Measurements from ENCODE around the gene ATG10. TPM values are rescaled to one million over a fixed set of nuclear protein-coding genes. Genes with fewer than 3 reads are reported as not detected.

Gene ATG10
- total and polyA plus RNA-seq, 2 of the 8 experiments (the other 6 are each of a cell fraction or from before 2014, with no cell fraction given) = 3.7 to 8.8 TPM

DNA sequence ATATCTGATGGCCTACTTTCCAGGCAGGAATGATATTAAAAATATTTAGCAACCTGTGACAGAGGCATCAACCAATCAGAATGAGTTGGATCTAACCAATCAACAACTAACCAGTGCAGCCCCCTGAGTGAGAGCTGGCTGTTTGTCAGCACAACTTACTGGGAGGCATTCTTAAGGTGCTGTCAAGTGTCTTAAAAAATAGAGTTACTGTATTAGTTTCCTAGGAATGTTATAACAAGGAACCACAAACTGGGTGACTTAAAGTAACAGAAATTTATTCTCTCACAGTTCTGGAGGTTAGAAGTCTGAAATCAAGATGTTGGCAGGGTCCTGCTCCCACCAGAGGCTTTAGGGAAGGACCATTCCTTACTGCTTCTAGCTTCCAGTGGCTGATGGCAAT lies 85.2 kb downstream of the ATG10 start:
- Histone ChIP-seq H3K27ac (ENCODE audit: low read depth, low read length) (no peak overlapping the region), H4K8ac (ENCODE audit: extremely low read depth, insufficient read depth, low read length) (no peak overlapping the region), H3K23me2 (ENCODE audit: low read depth, low read length) (no peaks in the 10 kb centered on the region), H4K20me1 (replicated peaks in 1 of 2; ENCODE audit: control insufficient read depth in 1 of 2, insufficient read depth in 2 of 2, low read length in 2 of 2) (no peaks in the 10 kb centered on the region), H2BK120ac (replicated peaks; ENCODE audit: low read depth, low read length) (no peak overlapping the region), H3K36me3 (ENCODE audit: control insufficient read depth in 2 of 4, insufficient read depth in 4 of 4, low read length in 3 of 4) (no peaks in the 10 kb centered on the region), H2BK5ac (ENCODE audit: low read depth, low read length) (no peak overlapping the region), H3K56ac (replicated peaks; ENCODE audit: insufficient read length, low read depth, low read length) (no peak overlapping the region), H3K79me1 (ENCODE audit: low read depth, low read length) (no peaks in the 10 kb centered on the region), H3K14ac (ENCODE audit: insufficient read length) (no peak overlapping the region), H4K5ac (ENCODE audit: insufficient read length, low read depth, low read length) (no peak overlapping the region), H3K4me3 (ENCODE audit: extremely low read depth in 1 of 4, insufficient read depth in 2 of 4, low read depth in 3 of 4, low read length in 4 of 4) (no peak overlapping the region), H3K79me2 (ENCODE audit: control insufficient read depth in 1 of 2, insufficient read depth in 2 of 2, low read length in 2 of 2) (no peaks in the 10 kb centered on the region), H2AFZ (ENCODE audit: low read length) (no peak overlapping the region), H2AK5ac (ENCODE audit: low read depth, low read length) (no peak overlapping the region), H3K18ac (ENCODE audit: extremely low read depth, low read length) (no peak overlapping the region), H3K27me3 (replicated peaks in 1 of 4; ENCODE audit: control insufficient read depth in 3 of 4, extremely low read depth in 1 of 4, insufficient read depth in 3 of 4, low read length in 3 of 4) (no peaks in the 10 kb centered on the region), H2BK20ac (ENCODE audit: low read length) (no peak overlapping the region), H3K4ac (replicated peaks; ENCODE audit: insufficient read length, low read depth, low read length) (no peak overlapping the region), H2BK15ac (ENCODE audit: low read length) (no peak overlapping the region), H4K91ac (replicated peaks; ENCODE audit: insufficient read length, low read length) (no peak overlapping the region), H3K9ac (replicated peaks in 1 of 4; ENCODE audit: extremely low read depth in 1 of 4, low read depth in 3 of 4, low read length in 3 of 4) (no peak overlapping the region), H3K4me2 (ENCODE audit: insufficient read depth in 1 of 2, low read depth in 2 of 2, low read length in 2 of 2) (no peak overlapping the region), H3K9me3 (ENCODE audit: insufficient read depth in 2 of 2, low read depth in 1 of 2, low read length in 1 of 2) (no peaks in the 10 kb centered on the region; a peak in 1 of 4 replicates), H3K23ac (ENCODE audit: insufficient read length) (no peak overlapping the region), H3K4me1 (replicated peaks in 1 of 4; ENCODE audit: control insufficient read depth in 3 of 4, insufficient read depth in 4 of 4, low read length in 3 of 4) (peaks cover 0 to 7% (median 0%) of the 10 kb centered on the region in 4 experiments; a peak in 2 of 7 replicates), H2BK12ac (ENCODE audit: low read depth, low read length) (no peak overlapping the region)
- no peak for TF ChIP-seq BRCA1 (IDR thresholded peaks at IDR 0.05; ENCODE audit: low read depth, low read length)
- no peak for TF ChIP-seq CTBP2 (IDR thresholded peaks at IDR 0.05; ENCODE audit: borderline replicate concordance, insufficient read depth, insufficient read length, low read length)
- TF ChIP-seq NRF1 (IDR thresholded peaks at IDR 0.05; ENCODE audit: low read depth, low read length) = no peak
- TF ChIP-seq FOSL1 (IDR thresholded peaks at IDR 0.05; ENCODE audit: insufficient read depth, low read depth, low read length) = no peak
- TF ChIP-seq RAD21 (IDR thresholded peaks at IDR 0.05 in 1 of 2, conservative IDR thresholded peaks at IDR 0.05 in 1 of 2; ENCODE audit: low read depth in 2 of 2, low read length in 2 of 2) = no peak
- CTCF ChIA-PET (ENCODE audit: partially characterized antibody) = no interaction called here
- DNase-seq (ENCODE audit: low read depth in 1 of 2, low spot score in 2 of 2) (no peak), FAIRE-seq (no peak)
- POLR2A ChIA-PET (ENCODE audit: partially characterized antibody) = no interaction called here

Measured in H1 (cell line).